HL-60 (cell line): Measurements from ENCODE around the gene CPPED1.

Experiments
- POLR2AphosphoS5 ChIP-seq: IDR thresholded peaks from 2 replicates; pipeline ENCODE4 v1.6.1; 2012; ENCODE audit warnings: low read depth
- TF ChIP-seq, protein P1 (sequence below): IDR thresholded peaks from one replicate; pipeline ENCODE4 v1.5.1; 2011; ENCODE audit warnings: low read length, control low read depth, inconsistent platforms; ENCODE audit not compliant: insufficient read depth

DNA sequence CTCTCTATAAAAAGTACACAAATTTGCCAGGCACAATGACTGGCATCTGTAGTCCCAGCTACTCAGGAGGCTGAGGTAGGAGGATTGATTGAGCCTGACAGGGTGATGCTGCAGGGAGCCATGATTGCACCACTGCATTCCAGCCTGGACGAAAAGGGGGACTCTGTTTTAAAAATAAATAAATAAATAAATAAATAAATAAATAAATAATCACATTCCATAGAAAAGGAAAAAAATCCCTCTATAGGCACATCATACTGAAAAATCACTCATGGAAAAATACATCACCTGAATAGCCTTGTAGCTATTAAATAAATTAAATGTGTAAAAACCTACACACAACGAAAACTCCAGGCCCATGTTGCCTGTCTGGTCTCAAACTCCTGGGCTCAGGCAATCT lies 56.4 kb downstream of the CPPED1 start:
- no peak for TF ChIP-seq POLR2AphosphoS5
- TF ChIP-seq, protein P1, sequence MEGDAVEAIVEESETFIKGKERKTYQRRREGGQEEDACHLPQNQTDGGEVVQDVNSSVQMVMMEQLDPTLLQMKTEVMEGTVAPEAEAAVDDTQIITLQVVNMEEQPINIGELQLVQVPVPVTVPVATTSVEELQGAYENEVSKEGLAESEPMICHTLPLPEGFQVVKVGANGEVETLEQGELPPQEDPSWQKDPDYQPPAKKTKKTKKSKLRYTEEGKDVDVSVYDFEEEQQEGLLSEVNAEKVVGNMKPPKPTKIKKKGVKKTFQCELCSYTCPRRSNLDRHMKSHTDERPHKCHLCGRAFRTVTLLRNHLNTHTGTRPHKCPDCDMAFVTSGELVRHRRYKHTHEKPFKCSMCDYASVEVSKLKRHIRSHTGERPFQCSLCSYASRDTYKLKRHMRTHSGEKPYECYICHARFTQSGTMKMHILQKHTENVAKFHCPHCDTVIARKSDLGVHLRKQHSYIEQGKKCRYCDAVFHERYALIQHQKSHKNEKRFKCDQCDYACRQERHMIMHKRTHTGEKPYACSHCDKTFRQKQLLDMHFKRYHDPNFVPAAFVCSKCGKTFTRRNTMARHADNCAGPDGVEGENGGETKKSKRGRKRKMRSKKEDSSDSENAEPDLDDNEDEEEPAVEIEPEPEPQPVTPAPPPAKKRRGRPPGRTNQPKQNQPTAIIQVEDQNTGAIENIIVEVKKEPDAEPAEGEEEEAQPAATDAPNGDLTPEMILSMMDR = no peak
